ENCODE data around the gene ATP5MC3. TPM values are rescaled to one million over a fixed set of nuclear protein-coding genes. Genes with fewer than 3 reads are reported as not detected.

ATP5MC3 gene
- total and polyA plus RNA-seq, 2 experiments from 2014 or later: 185 to 557 TPM

- Mint-ChIP-seq H3K27ac (0 out of 2 replicates have a peak overlapping the region, but pooled peaks have one; percentile 9), H3K4me3 (no peak overlapping the region), H3K9me3 (no peaks in the 10 kb centered on the region), H3K27me3 (ENCODE audit: insufficient read depth, low read depth, poor library complexity) (no peaks in the 10 kb centered on the region), H3K4me1 (peaks cover 7% of the 10 kb centered on the region; the same call in 2 of the 3 replicates), H3K36me3 (ENCODE audit: low read depth) (peaks cover 38% of the 10 kb centered on the region)
- Histone ChIP-seq H3K36me3 (ENCODE audit: insufficient read depth) (peaks cover 28% of the 10 kb centered on the region), H3K27me3 (ENCODE audit: insufficient read depth) (no peaks in the 10 kb centered on the region), H3K79me2 (replicated peaks; ENCODE audit: insufficient read depth) (peaks cover 27% of the 10 kb centered on the region), H3K4me3 (no peak overlapping the region), H3K27ac (ENCODE audit: low read depth) (no peak overlapping the region), H3K4me1 (ENCODE audit: insufficient read depth) (no peaks in the 10 kb centered on the region), H2AFZ (no peak overlapping the region), H3F3A (replicated peaks; ENCODE audit: low read depth) (no peaks in the 10 kb centered on the region), H4K20me1 (replicated peaks; ENCODE audit: insufficient read depth) (peaks cover 25% of the 10 kb centered on the region), H3K9me2 (ENCODE audit: insufficient read depth) (no peaks in the 10 kb centered on the region), H3K4me2 (no peak overlapping the region)
- TF ChIP-seq REST (IDR thresholded peaks at IDR 0.05; ENCODE audit: unreplicated experiment) (no peak), ZNF462 (CRISPR knock-in tag; IDR thresholded peaks at IDR 0.05) (no peak), JUNB (IDR thresholded peaks at IDR 0.05; ENCODE audit: unreplicated experiment) (no peak), CREB1 (CRISPR knock-in tag; IDR thresholded peaks at IDR 0.05; ENCODE audit: low read depth) (no peak)
- ATAC-seq: no peak
- DNase-seq (ENCODE audit: low spot score): no peak
Observed at GRCh38 chr2:175176624-175177023, 4.9 kb downstream of the ATP5MC3 start.

Measured in GM23338 (cell line).